IMR-90 (cell line): ENCODE results near the gene PSMB5. TPM values are rescaled to one million over a fixed set of nuclear protein-coding genes. Genes with fewer than 3 reads are reported as not detected.

ENCODE experiments used
- ATAC-seq: fragments of 200-7000 bp; cut with Tn5 transposase; 2 replicates; pipeline ENCODE4 v1.9.1; 2020; ENCODE audit warnings: low read depth, mild to moderate bottlenecking, moderate library complexity
- BruUV-seq: library from RNA; stranded (reverse); fragments of 400-500 nt; replicated peaks from 2 replicates; lab custom pipeline; 2021; lab: Mats Ljungman, UMichigan
- CTCF ChIA-PET: fragments of 300-600 bp; formaldehyde crosslinking; extraction: SDS; loops from one replicate; lab custom pipeline; 2021; ENCODE audit warnings: antibody characterized with exemption; lab: Yijun Ruan, JAX
- POLR2A ChIA-PET: fragments of 300-600 bp; sonication (Branson Sonifier 250); formaldehyde crosslinking; loops from one replicate; lab custom pipeline; 2022; ENCODE audit warnings: antibody characterized with exemption; ENCODE audit not compliant: unreplicated experiment; lab: Charles Lee
- DNase-seq: peaks from one replicate; pipeline ENCODE4 v3.0.0; 2013
- H2AFZ ChIP-seq: replicated peaks from 2 replicates; pipeline ENCODE3; 2013; ENCODE audit warnings: low read length, mild to moderate bottlenecking; ENCODE audit not compliant: poor library complexity
- H2AK5ac ChIP-seq: 2 replicates; pipeline ENCODE4 v1.6.1; 2013; ENCODE audit warnings: low read depth, low read length, inconsistent platforms
- H2AK9ac ChIP-seq: replicated peaks from 2 replicates; pipeline ENCODE3; 2013; ENCODE audit warnings: mild to moderate bottlenecking, low read depth, low read length, moderate library complexity; ENCODE audit not compliant: poor library complexity
- H2BK120ac ChIP-seq: 2 replicates; pipeline ENCODE4 v1.6.1; 2013; ENCODE audit warnings: low read depth, low read length, inconsistent platforms
- H2BK15ac ChIP-seq: 3 replicates; pipeline ENCODE4 v1.6.1; 2013; ENCODE audit warnings: low read depth, low read length, inconsistent platforms
- H2BK20ac ChIP-seq: 2 replicates; pipeline ENCODE4 v1.6.1; 2013; ENCODE audit warnings: low read depth, mild to moderate bottlenecking, inconsistent platforms, low read length, moderate library complexity
- H2BK5ac ChIP-seq: 2 replicates; pipeline ENCODE4 v1.6.1; 2013; ENCODE audit warnings: mild to moderate bottlenecking, low read depth, low read length, inconsistent platforms; ENCODE audit not compliant: poor library complexity, severe bottlenecking
- H3K14ac ChIP-seq: replicated peaks from 2 replicates; pipeline ENCODE4 v1.6.1; 2013; ENCODE audit warnings: low read depth, low read length, inconsistent platforms
- H3K18ac ChIP-seq: 2 replicates; pipeline ENCODE4 v1.6.1; 2013; ENCODE audit warnings: low read depth, low read length, control low read depth
- H3K23ac ChIP-seq: 2 replicates; pipeline ENCODE4 v1.6.1; 2013; ENCODE audit warnings: low read depth, low read length, inconsistent platforms
- H3K27ac ChIP-seq: 2 replicates; pipeline ENCODE4 v1.5.1; 2013; ENCODE audit warnings: mild to moderate bottlenecking, control low read depth, low read length; ENCODE audit not compliant: insufficient read depth
- H3K27me3 ChIP-seq: 2 replicates; pipeline ENCODE4 v1.6.1; 2013; ENCODE audit warnings: low read length; ENCODE audit not compliant: control insufficient read depth, insufficient read depth
- H3K36me3 ChIP-seq: 2 replicates; pipeline ENCODE4 v1.6.1; 2013; ENCODE audit warnings: low read length, mixed read lengths; ENCODE audit not compliant: control insufficient read depth, insufficient read depth
- H3K4ac ChIP-seq: 2 replicates; pipeline ENCODE4 v1.6.1; 2013; ENCODE audit warnings: low read depth, low read length, inconsistent platforms
- H3K4me1 ChIP-seq: 2 replicates; pipeline ENCODE4 v1.6.1; 2013; ENCODE audit warnings: low read length, mixed read lengths; ENCODE audit not compliant: control insufficient read depth, insufficient read depth
- H3K4me2 ChIP-seq: 2 replicates; pipeline ENCODE4 v1.6.1; 2013; ENCODE audit warnings: low read depth, mild to moderate bottlenecking, control low read depth, low read length, moderate library complexity
- H3K4me3 ChIP-seq: 2 replicates; pipeline ENCODE4 v1.5.1; 2013; ENCODE audit warnings: low read depth, mild to moderate bottlenecking, control low read depth, low read length, moderate library complexity; ENCODE audit not compliant: insufficient read depth
- H3K56ac ChIP-seq: 2 replicates; pipeline ENCODE4 v1.6.1; 2013; ENCODE audit warnings: low read length, inconsistent platforms; ENCODE audit not compliant: insufficient read depth; ENCODE audit errors: extremely low read depth
- H3K79me1 ChIP-seq, 2 experiments: 2 replicates each; pipeline ENCODE4 v1.6.1; 2013; ENCODE audit warnings: low read length in 2 of 2, inconsistent platforms in 1 of 2, low read depth in 1 of 2
- H3K9ac ChIP-seq: 2 replicates; pipeline ENCODE4 v1.6.1; 2013; ENCODE audit warnings: low read depth, low read length, control low read depth
- H3K9me1 ChIP-seq: 2 replicates; pipeline ENCODE4 v1.6.1; 2013; ENCODE audit warnings: low read length, inconsistent platforms; ENCODE audit not compliant: insufficient read depth
- H3K9me3 ChIP-seq: 2 replicates; pipeline ENCODE4 v1.6.1; 2013; ENCODE audit warnings: low read length; ENCODE audit not compliant: control insufficient read depth, insufficient read depth
- H4K20me1 ChIP-seq: 2 replicates; pipeline ENCODE4 v1.6.1; 2013; ENCODE audit warnings: low read length, inconsistent platforms; ENCODE audit not compliant: insufficient read depth
- H4K5ac ChIP-seq: 2 replicates; pipeline ENCODE4 v1.6.1; 2013; ENCODE audit warnings: mild to moderate bottlenecking, low read depth, low read length, control low read depth
- H4K8ac ChIP-seq, 2 experiments: 2 replicates each; pipeline ENCODE4 v1.6.1; 2013; ENCODE audit warnings: low read depth in 2 of 2, low read length in 2 of 2, control low read depth in 1 of 2, inconsistent platforms in 1 of 2
- H4K91ac ChIP-seq: 2 replicates; pipeline ENCODE4 v1.6.1; 2013; ENCODE audit warnings: low read depth, low read length, inconsistent platforms; ENCODE audit not compliant: insufficient read depth
- BHLHE40 ChIP-seq: fragments of 150-350 bp; IDR thresholded peaks from 2 replicates; pipeline ENCODE4 v1.6.1; 2016; ENCODE audit warnings: mild to moderate bottlenecking, low read depth, low read length
- CEBPB ChIP-seq: IDR thresholded peaks from 2 replicates; pipeline ENCODE4 v1.6.1; 2012; ENCODE audit warnings: low read depth, low read length, improper control_type of control experiment
- CHD1 ChIP-seq: IDR thresholded peaks from 2 replicates; pipeline ENCODE4 v1.6.1; 2012; ENCODE audit warnings: low read depth, low read length, improper control_type of control experiment
- FOS ChIP-seq: fragments of 150-350 bp; IDR thresholded peaks from 2 replicates; pipeline ENCODE4 v1.6.1; 2016; ENCODE audit warnings: low read depth, low read length
- MAFK ChIP-seq: IDR thresholded peaks from 2 replicates; pipeline ENCODE4 v1.6.1; 2012; ENCODE audit warnings: low read depth, low read length, improper control_type of control experiment
- MXI1 ChIP-seq: IDR thresholded peaks from 2 replicates; pipeline ENCODE4 v1.6.1; 2012; ENCODE audit warnings: low read depth, mild to moderate bottlenecking, low read length, moderate library complexity, borderline replicate concordance
- NFE2L2 ChIP-seq: fragments of 150-350 bp; IDR thresholded peaks from 2 replicates; pipeline ENCODE4 v1.6.1; 2016; ENCODE audit warnings: low read depth, mild to moderate bottlenecking, low read length
- POLR2A ChIP-seq: IDR thresholded peaks from 2 replicates; pipeline ENCODE4 v1.6.1; 2012; ENCODE audit warnings: mild to moderate bottlenecking, low read depth, low read length
- RAD21 ChIP-seq: IDR thresholded peaks from 2 replicates; pipeline ENCODE4 v1.6.1; 2012; ENCODE audit warnings: low read length, improper control_type of control experiment
- RCOR1 ChIP-seq: IDR thresholded peaks from 2 replicates; pipeline ENCODE4 v1.6.1; 2012; ENCODE audit warnings: mild to moderate bottlenecking, low read length, improper control_type of control experiment; ENCODE audit not compliant: insufficient replicate concordance
- RFX5 ChIP-seq: IDR thresholded peaks from 2 replicates; pipeline ENCODE4 v1.8.0; 2012; ENCODE audit warnings: low read depth, mild to moderate bottlenecking, low read length, moderate library complexity
- SMC3 ChIP-seq: fragments of 150-350 bp; IDR thresholded peaks from 2 replicates; pipeline ENCODE4 v1.6.1; 2016; ENCODE audit warnings: low read depth, mild to moderate bottlenecking, antibody characterized with exemption, low read length, moderate library complexity
- WGBS, 2 experiments: methylation state at CpG; one replicate each; pipeline versions ENCODE4 v1.1.5 to v1.1.7; 2013; ENCODE audit warnings: missing lambda C conversion rate in 2 of 2; ENCODE audit not compliant: insufficient read length in 1 of 2; ENCODE audit errors: extremely low coverage in 2 of 2; 5-methylcytosine and 5-hydroxymethylcytosine counted together
- dilution Hi-C: fragments of 300-500 bp; cut with HindIII; formaldehyde crosslinking; loops from one replicate; pipeline ENCODE4 v1.14.3; 2018; ENCODE audit warnings: low sequenced_read_pairs; ENCODE audit not compliant: unreplicated experiment
- in situ Hi-C: fragments of 300-500 bp; cut with MboI; formaldehyde crosslinking; loops from 3 replicates; pipeline ENCODE4 v1.14.3; 2019; ENCODE audit warnings: low sequenced_read_pairs, inconsistent platforms, mixed read lengths
- intact Hi-C: fragments of 100-400 bp; cut with micrococcal nuclease; formaldehyde crosslinking; loops from 2 replicates; pipeline ENCODE4 v1.10.0; 2022
- polyA plus RNA-seq, 3 experiments: library from polyadenylated mRNA; depleted of rRNA; stranded (reverse); fragments of >200 nt; gene quantifications; 2 replicates each; pipeline ENCODE4 v1.2.3, GENCODE V29; 2012; ENCODE audit warnings: low replicate concordance in 1 of 3
- total RNA-seq: library from RNA; depleted of rRNA; stranded (reverse); fragments of >200 nt; gene quantifications from 2 replicates; pipeline ENCODE4 v1.2.3, GENCODE V29; 2012
- TF ChIP-seq, protein P1 (sequence below): conservative IDR thresholded peaks from 2 replicates; pipeline ENCODE4 v1.5.1; 2012; ENCODE audit warnings: mild to moderate bottlenecking, low read depth, low read length, improper control_type of control experiment
- TF ChIP-seq, protein P2 (sequence below): fragments of 150-350 bp; IDR thresholded peaks from 2 replicates; pipeline ENCODE4 v1.6.1; 2017; ENCODE audit warnings: mild to moderate bottlenecking, antibody characterized with exemption, low read length, low read depth

The PSMB5 gene
- total and polyA plus RNA-seq, 2 of the 4 experiments (the other 2 are of a cell fraction), result 310 to 321 TPM

GRCh38 chr14:22981876-22982476 lies 52.7 kb downstream of the PSMB5 start:
- no peak overlapping the region for H2BK15ac ChIP-seq
- peak overlapping the region; percentile 31 for H4K5ac ChIP-seq
- H2AFZ ChIP-seq, result peak overlapping the region; percentile 79
- H3K36me3 ChIP-seq, result peaks cover 14% of the 10 kb centered on the region
- H3K14ac ChIP-seq, result peak overlapping the region; percentile 97
- in situ Hi-C loops (no loop called here), dilution Hi-C loops (no loop called here), intact Hi-C loops (loop anchor here (2.0 to 10.0 kb wide), 6 partner anchors 53 to 595 kb away; partner anchors contain the start of genes LRP10, MMP14, PRMT5 and SLC7A8)
- ATAC-seq (no peak), DNase-seq (no peak)
- H2AK5ac ChIP-seq, result peak overlapping the region; percentile 88
- peaks cover 19% of the 10 kb centered on the region for H4K20me1 ChIP-seq
- peaks cover 26% of the 10 kb centered on the region for H3K4me1 ChIP-seq
- H3K27ac ChIP-seq, result peak overlapping the region; percentile 93
- H3K23ac ChIP-seq, result peak overlapping the region; percentile 63; the same call in 1 of the 2 replicates
- H2BK120ac ChIP-seq, result peak overlapping the region; percentile 26; the same call in 1 of the 2 replicates
- peak overlapping the region; percentile 98 for H3K4ac ChIP-seq
- no peaks in the 10 kb centered on the region for H3K27me3 ChIP-seq
- H3K9me1 ChIP-seq, result peaks cover 5% of the 10 kb centered on the region; the same call in 1 of the 2 replicates
- no peak overlapping the region for H2BK20ac ChIP-seq
- H3K79me1 ChIP-seq, result peaks cover 15 to 52% of the 10 kb centered on the region in 2 experiments; a peak in 3 of 4 replicates
- peak overlapping the region; percentile 98 for H2AK9ac ChIP-seq
- BruUV-seq, result no TSS peak
- peak overlapping the region; percentile 50 for H3K18ac ChIP-seq
- H3K9me3 ChIP-seq, result no peaks in the 10 kb centered on the region
- peak overlapping the region; percentile 96 for H2BK5ac ChIP-seq
- peak overlapping the region; percentile 87 for H3K4me3 ChIP-seq
- peak overlapping the region; percentile 92 for H4K91ac ChIP-seq
- 0% methylated on average over 16 of the region's 51 CpGs; no CpG with 5 or more reads in 1 of the 2 experiments for WGBS, 2 experiments
- ChIA-PET POLR2A (interaction anchor here (0.6 to 2.4 kb wide), 3 partner anchors 9 to 52 kb away, joined by 3 to 10 read pairs (median 5); no protein-coding TSS in a partner anchor), CTCF (interaction anchor here (1.1 to 1.3 kb wide), 2 partner anchors 53 to 159 kb away, joined by 3 to 4 read pairs; partner anchors contain the start of gene PRMT5)
- peak overlapping the region; percentile 43 for H3K4me2 ChIP-seq
- H4K8ac ChIP-seq, result peak overlapping the region in 1 of 2 experiments; percentile 94; a peak in 2 of 4 replicates
- peak overlapping the region; percentile 98; the same call in 1 of the 2 replicates for H3K56ac ChIP-seq
- peak overlapping the region; percentile 90 for H3K9ac ChIP-seq
- TF ChIP-seq RCOR1 (no peak), POLR2A (no peak), MAFK (no peak), MXI1 (no peak), SMC3 (no peak), NFE2L2 (no peak), CHD1 (no peak), RFX5 (no peak), BHLHE40 (no peak), CEBPB (no peak), RAD21 (no peak), FOS (no peak)
- TF ChIP-seq, protein P1, sequence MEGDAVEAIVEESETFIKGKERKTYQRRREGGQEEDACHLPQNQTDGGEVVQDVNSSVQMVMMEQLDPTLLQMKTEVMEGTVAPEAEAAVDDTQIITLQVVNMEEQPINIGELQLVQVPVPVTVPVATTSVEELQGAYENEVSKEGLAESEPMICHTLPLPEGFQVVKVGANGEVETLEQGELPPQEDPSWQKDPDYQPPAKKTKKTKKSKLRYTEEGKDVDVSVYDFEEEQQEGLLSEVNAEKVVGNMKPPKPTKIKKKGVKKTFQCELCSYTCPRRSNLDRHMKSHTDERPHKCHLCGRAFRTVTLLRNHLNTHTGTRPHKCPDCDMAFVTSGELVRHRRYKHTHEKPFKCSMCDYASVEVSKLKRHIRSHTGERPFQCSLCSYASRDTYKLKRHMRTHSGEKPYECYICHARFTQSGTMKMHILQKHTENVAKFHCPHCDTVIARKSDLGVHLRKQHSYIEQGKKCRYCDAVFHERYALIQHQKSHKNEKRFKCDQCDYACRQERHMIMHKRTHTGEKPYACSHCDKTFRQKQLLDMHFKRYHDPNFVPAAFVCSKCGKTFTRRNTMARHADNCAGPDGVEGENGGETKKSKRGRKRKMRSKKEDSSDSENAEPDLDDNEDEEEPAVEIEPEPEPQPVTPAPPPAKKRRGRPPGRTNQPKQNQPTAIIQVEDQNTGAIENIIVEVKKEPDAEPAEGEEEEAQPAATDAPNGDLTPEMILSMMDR, result no peak
- TF ChIP-seq, protein P2, sequence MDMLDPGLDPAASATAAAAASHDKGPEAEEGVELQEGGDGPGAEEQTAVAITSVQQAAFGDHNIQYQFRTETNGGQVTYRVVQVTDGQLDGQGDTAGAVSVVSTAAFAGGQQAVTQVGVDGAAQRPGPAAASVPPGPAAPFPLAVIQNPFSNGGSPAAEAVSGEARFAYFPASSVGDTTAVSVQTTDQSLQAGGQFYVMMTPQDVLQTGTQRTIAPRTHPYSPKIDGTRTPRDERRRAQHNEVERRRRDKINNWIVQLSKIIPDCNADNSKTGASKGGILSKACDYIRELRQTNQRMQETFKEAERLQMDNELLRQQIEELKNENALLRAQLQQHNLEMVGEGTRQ, result no peak
